ENCODE results near the gene PLEKHH1.

The PLEKHH1 gene

GRCh38 chr14:67633451-67634147, 100.5 kb downstream of the PLEKHH1 start:
- no peak for DNase-seq

GRCh38 chr14:67636361-67636919, 103.3 kb downstream of the PLEKHH1 start:
- no peak for DNase-seq

GRCh38 chr14:67638642-67639041, 105.6 kb downstream of the PLEKHH1 start:
- DNase-seq = no peak
